ENCODE measurements around the gene GABRG2.
"Not testable (repeated sequence)": the region's sequence is repeated elsewhere in the genome, so short reads cannot be mapped to it uniquely, and the experiment has no call there.

Gene GABRG2

GRCh38 chr5:162067655-162068411 lies at the start of gene GABRG2:
Gene GABRG2 (plus strand): TSS chr5:162067773. CDS start chr5:162068000, 227 bp downstream.
- no peak for DNase-seq (ENCODE audit: low read depth, low spot score)

DNA sequence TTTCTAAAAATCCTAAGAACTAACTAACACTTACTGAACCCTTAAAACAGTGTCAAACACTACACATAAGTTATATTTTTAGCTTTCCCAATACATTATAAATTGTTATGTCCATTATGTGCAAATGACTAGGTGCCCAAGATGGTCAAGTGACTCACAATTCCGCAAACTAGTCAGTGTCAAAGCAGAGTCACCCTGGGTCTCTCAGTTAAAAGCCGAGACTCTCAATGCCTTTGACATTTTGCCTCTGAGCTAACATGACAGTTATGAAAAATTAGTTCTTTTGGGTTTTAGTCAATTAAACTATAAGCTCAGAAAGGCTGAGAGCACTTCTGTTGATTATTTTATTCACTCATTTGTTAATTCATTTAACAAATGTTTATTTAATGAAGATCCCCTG lies 42.3 kb upstream of the GABRG2 start:
- DNase-seq (ENCODE audit: low read depth, low spot score): no peak

GRCh38 chr5:162026803-162027202 lies 40.8 kb upstream of the GABRG2 start:
- DNase-seq (ENCODE audit: low read depth, low spot score): no peak

GRCh38 chr5:162037431-162037830 lies 30.1 kb upstream of the GABRG2 start:
- DNase-seq (ENCODE audit: low read depth, low spot score): no peak

DNA sequence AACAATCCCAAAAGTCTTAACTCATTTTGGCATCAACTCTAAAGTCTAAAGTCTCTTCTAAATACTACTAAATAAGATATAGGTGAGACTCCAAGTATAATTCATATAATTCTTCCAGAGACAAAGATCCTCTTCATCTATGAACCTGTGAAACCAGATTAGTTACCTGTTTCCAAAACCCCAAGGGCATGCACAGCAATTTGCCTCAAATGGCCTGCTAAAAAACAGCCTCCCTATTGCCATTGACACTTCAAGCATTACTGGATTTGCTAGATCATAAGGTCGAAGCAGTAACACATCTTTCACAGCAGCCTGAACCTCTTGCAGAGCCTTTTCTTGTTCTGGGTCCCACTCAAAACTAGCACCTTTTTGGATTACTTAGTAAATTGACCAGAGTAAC lies 20.3 kb upstream of the GABRG2 start:
- DNase-seq (ENCODE audit: low read depth, low spot score): no peak

GRCh38 chr5:162052676-162053075 lies 14.9 kb upstream of the GABRG2 start:
- DNase-seq (ENCODE audit: low read depth, low spot score): no peak

- not testable (repeated sequence) for DNase-seq (ENCODE audit: low read depth, low spot score)
Measured at GRCh38 chr5:162055095-162055494, 12.5 kb upstream of the GABRG2 start.

- no peak for DNase-seq (ENCODE audit: low read depth, low spot score)
Measured at GRCh38 chr5:162067162-162067561, 411 bp upstream of the GABRG2 start.

DNA sequence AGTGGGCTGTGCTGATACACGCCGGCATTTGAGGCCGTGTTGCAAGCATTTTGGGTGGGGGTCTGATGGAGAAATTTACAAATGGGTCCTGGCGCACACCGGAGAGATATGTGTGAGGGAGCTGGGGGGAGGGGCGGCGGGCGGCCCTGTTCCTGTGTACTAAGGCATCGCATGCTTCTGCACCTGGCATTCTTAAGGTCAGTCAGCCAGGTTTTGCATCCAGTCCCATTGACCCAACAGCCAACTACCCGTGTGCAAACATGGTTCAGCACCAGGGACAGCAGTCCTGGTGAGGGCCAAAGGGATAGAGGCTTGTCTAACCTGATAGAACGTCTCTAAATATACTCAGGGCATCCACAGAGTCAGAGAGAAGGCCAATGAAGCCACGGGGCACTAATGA lies 839 bp downstream of the GABRG2 start:
- DNase-seq (ENCODE audit: low read depth, low spot score): peak; percentile 68

GRCh38 chr5:162068936-162069335 lies 1.4 kb downstream of the GABRG2 start:
- DNase-seq (ENCODE audit: low read depth, low spot score): no peak

GRCh38 chr5:162078805-162079204 lies 11.2 kb downstream of the GABRG2 start:
- no peak for DNase-seq (ENCODE audit: low read depth, low spot score)

- no peak for DNase-seq (ENCODE audit: low read depth, low spot score)
Measured at GRCh38 chr5:162091336-162091735, 23.8 kb downstream of the GABRG2 start.

DNA sequence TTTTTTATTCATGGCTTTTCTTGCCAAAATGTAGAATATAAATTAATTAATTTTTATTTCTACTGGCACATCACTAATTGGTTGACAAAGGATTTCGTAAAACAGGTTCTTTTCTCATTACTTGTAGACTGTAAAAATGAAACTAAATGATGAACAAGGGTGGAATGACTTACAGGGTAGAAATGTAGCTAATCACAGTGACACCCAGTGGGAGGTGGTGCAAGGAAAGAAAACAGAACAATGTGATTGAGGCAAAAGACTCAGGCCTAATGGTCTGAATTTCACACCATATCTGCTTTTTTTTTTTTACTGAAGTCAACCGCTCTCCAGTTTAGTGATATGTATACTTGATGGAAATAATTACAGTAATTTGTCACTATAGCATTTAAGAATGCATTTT lies 28.9 kb downstream of the GABRG2 start:
- DNase-seq (ENCODE audit: low read depth, low spot score): no peak

DNA sequence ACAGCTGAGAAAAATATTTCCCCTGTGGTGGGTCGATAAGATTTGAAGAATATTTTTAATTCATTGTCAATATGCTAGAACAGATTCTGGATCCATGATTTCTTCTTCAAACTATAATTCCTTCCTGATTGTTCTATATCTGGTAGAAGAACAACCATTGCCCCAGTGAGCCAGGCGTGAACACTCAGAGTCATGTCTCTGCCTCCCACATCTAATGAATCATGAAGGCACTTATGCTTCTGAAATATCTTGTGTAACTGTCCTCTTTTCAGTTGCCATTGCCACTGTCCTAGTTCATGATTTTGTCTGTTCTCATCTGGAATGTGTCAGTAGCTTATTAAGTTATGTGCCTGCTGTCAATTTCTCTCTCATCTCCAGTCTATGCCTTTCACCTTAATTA lies 40.0 kb downstream of the GABRG2 start:
- DNase-seq (ENCODE audit: low read depth, low spot score): no peak

- no peak for DNase-seq (ENCODE audit: low read depth, low spot score)
Measured at GRCh38 chr5:162119801-162120200, 52.2 kb downstream of the GABRG2 start.

DNA sequence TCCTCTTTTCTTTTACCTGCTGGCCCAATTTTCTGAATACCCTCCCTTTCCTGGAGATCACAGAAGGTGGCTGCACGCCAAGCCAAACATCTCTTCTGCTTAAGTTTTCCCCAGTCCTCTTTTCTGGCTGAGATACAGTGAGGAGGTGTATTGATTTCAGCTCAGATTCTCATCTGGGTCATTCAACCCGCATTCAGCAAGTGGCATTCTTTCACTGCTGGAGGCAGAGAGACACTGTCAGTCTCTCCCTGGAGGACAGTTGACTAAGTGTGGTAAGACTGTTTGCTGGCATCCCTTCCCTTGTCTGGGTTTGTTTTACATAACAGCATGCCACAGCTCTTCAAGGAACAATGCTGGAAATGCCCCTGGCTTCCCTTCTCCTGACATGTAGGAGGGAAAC lies 60.5 kb downstream of the GABRG2 start:
- no peak for DNase-seq (ENCODE audit: low read depth, low spot score)

GRCh38 chr5:162132348-162132747 lies 64.8 kb downstream of the GABRG2 start:
- DNase-seq (ENCODE audit: low read depth, low spot score): no peak

GRCh38 chr5:162139190-162139589 lies 71.6 kb downstream of the GABRG2 start:
- no peak for DNase-seq (ENCODE audit: low read depth, low spot score)

- DNase-seq (ENCODE audit: low read depth, low spot score): no peak
Measured at GRCh38 chr5:162154242-162154641, 86.7 kb downstream of the GABRG2 start.

DNA sequence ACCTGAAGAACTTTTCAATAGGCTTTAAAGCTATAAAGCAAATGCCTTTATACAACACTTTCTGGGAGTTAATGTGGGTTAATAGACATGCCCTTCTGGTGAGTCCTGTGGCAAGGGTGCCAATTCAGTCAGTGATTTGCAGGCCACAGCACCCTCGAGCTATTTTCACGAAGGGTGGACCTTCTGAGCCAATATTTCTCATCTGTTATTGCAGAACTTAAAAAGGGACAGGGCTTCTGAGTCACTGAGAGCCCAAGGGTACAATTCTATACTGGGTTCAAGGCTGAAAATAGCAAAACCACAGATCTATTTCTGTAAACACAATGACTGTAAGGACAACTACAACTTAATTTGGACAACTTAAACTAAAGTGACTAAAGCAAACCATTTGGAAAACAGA lies 92.8 kb downstream of the GABRG2 start:
- no peak for DNase-seq (ENCODE audit: low read depth, low spot score)

- DNase-seq (ENCODE audit: low read depth, low spot score): no peak
Measured at GRCh38 chr5:162163663-162164062, 96.1 kb downstream of the GABRG2 start.

DNA sequence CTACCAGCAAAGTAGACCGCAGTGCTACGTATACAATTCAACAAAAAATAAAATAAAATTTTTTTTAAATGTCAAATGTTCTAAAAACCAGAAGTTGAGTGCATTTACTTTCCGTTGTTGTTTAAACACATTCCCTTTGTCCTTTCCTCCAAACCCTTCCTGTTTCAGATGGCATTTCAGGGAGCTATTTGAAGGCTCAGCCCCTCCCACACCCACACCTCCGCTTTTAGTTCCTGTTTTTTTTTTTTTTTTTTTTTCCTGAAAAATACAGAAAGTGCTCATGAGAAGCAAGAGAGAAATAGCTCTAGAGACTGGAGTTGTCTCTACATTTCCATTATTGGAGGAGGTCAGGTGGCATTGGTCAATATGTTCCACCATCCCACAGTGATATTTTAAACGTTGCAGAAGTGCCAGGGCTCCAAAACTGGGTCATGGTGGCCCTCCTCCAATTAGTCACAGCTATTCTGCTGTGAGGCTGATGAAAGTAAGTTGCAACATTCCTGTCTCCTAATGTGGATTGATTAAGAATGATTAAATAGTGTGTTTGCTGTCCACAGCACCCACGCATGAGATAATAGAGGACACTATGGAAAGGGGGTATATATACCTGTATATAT lies 106.9 kb downstream of the GABRG2 start:
- DNase-seq (ENCODE audit: low read depth, low spot score): no peak

GRCh38 chr5:162187371-162187770 lies 119.8 kb downstream of the GABRG2 start:
- no peak for DNase-seq (ENCODE audit: low read depth, low spot score)

All from astrocyte of the hippocampus (primary cell).